HuH-7.5 (cell line): ENCODE data around the gene EPHB1.

Experiments
- DNase-seq: peaks from one replicate; pipeline ENCODE4 v3.0.0; 2011; ENCODE audit warnings: low spot score

EPHB1 gene

DNA sequence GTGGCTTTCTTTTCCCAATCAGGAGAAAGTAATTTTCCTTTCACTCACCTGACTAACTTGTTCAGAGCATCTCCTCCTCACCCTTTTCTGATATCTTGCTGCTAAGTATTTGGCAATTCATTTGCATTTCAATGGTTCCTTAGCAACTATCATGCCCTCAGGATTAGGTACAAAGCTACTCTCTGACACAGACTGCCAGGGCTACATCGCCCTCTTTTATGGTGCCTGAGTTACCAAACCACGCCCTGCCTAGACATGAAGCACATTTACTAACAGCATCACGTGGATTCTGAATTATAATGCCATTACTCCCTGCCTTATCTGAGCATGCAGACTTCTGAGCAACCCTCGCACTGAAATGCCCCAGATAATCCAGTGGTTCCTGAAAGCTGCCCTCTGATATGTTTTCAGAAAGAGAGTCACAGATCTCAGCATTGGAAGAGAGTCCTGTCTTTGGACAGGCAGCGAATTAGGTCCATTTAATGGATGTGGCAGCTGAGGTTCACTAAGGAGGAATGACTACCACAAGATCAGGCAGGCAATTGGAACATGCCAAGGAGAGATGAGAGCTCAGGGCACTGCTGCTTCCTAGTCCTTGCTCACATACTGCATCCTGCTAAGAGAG is 14.5 kb downstream of the EPHB1 start:
- no peak for DNase-seq

GRCh38 chr3:134810052-134810435 is 15.0 kb downstream of the EPHB1 start:
- no peak for DNase-seq

DNA sequence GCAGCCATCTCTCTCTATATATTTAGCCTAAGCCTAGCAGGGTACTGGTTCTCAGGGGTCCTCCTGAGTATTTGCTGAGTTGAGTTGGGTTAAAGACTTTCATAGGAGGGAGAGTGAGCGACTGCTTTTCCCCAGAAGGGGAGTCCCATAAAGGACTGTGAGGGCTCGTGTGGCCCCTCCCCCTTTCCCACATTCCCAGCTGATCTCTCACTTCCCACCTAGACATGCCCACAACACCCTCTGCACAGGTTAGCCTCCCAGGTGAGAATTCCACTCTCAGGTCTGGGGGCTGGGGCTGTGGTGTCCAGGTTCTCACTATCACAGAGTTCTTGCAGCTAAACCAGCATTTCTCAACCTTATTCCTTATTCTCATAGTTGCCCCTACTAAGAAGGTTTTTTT is 15.8 kb downstream of the EPHB1 start:
- DNase-seq, result no peak

GRCh38 chr3:134813618-134814017 is 18.6 kb downstream of the EPHB1 start:
- no peak for DNase-seq

DNA sequence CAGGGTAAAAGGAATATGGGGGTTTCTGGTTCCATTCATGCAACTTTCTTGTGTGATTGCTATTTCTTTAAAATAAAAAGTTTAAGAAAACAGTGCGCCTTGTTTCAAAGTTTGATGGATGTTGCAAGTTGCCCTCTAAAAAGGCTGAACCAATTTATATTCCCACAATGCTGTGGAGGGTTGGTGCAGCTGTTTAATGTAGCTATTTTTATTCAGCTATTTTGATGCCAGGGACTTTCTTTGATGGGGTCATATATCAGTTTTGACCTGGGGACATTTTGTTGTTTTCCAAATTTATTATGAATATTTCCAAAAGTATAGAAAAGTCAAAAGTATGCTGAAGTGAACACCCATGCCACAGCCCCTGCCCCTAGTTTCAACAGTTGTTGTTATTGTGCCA is 20.5 kb downstream of the EPHB1 start:
- DNase-seq, result no peak

DNA sequence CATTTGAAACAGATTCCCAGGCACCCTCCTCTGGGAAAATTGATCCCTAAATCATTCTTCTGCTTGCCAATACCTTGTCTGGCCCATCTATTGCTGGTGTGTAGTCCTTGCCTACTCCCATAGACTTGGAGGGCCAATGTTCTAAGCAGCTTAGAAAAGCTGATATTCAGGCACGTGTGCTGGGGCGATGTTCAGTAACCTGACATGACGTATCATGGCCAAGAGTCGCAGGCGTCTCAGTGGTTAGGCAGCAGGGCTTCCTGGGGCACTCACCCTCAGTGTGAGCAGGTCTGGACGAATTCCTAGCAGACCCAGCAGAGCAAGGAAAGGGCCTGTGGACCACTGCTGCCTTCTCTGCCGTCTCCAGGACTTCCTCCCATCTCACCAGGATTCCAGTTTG is 21.6 kb downstream of the EPHB1 start:
- no peak for DNase-seq

DNA sequence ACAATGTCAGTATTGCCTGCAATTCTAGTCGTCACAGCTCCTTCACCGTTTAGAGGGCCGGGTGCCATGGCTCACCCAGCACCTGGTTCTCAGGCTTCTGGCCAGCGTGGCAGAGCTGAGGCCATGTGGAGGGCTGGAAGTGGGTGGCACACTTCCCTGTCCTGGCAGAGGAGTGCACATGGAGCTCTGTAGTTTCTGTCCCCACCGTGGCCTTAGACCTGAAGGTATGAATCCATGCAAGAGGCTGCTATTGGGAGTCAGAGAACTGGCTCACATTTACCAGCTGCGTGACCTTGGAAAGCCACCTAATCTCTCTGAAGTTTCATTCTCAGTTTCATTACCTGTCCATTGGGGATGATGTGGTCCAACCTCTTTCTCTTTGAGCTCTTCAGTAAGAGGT is 22.2 kb downstream of the EPHB1 start:
- no peak for DNase-seq

- no peak for DNase-seq
Measured at GRCh38 chr3:134820994-134821393, 25.9 kb downstream of the EPHB1 start.

DNA sequence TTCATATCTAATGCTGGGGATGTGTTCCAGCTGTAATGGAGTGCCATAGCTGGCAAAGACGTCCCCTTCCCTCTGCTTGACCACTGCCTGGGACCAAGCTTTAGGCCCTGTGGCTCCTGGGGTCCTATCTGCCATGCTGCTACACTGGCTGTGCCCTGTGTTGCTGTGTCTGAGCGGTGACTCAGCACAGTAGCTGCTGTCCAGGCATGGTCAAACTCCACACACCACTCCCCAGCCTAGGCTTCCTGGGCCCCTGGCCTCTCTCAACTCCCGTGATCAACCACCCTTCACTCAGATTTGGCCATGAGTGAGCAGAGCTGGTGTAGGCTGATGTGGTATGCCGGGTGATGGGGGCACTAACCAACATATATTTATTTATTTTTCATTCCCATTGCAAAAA is 27.0 kb downstream of the EPHB1 start:
- no peak for DNase-seq

DNA sequence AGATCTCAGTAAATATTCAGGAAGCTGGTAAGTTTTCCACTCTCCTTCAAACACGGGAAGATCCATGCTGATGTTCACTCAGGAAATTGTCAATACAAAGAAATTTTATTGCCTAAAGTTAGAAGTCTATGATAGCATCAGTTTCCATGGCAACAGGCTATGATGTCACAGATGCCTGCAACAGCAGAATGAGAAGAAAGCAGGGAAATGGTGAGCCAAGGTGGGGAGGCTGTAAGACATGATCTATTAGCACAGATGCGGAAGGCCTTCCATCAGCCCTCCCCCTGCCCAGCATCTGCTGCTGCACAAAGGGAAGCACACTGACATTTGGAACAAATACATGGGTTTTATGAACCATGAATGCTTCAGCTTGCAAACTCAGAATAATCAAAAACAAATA is 28.6 kb downstream of the EPHB1 start:
- no peak for DNase-seq

DNA sequence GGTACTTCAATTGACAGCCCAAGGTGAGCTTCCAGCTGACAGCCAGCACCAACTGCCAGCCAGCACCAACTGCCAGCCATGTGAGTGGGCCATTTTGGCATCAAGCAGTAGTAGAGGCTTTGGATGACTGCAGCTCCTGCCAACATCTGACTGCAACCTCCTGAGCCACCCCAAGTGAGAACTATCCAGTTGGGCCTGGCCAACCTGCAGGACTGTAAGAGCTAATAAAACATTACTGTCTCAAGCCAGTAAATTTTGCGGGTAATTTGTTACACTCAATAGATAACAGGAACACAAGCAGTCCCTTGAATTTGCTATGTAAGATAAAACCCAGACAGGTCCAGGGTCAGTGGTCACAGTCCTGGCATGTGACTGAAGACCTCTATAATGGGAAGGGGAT is 29.7 kb downstream of the EPHB1 start:
- DNase-seq, result no peak

DNA sequence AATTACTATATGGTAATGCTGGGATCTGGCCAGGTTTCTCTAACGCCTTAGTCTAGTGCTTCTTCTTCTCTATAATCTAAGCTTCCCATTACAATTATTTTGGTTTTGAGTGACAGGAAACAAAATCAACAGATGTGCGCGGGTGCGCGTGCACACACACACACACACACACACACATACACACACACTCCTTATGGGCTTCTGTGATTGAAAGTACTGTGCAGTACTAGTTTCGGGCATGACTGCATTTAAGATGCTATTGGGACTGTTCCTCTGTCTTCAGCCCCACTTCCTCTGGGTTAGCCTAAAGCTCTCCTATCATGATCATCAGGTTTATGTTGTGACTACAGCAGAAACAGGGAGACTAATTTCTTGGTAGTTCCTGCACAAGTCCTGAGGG is 32.2 kb downstream of the EPHB1 start:
- no peak for DNase-seq

DNA sequence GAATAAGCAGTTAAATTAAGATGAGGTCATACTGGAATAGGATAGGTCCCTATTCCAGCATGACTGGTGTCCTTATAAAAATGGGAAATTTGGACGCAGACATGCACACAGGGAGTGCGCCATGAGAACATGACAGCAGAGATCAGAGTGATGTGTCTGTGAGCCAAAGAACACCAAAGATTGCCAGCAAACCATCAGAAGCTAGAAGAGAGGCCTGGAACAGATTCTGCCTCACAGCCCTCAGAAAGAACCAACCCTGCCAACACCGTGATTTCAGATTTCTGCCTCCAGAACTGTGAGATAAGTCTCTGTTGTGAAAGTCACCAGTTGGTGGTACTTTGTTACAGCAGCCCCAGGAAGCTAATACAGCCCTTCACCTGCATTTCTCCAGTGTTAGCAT is 34.7 kb downstream of the EPHB1 start:
- DNase-seq, result no peak

- no peak for DNase-seq
Measured at GRCh38 chr3:134832585-134832984, 37.5 kb downstream of the EPHB1 start.

GRCh38 chr3:134833453-134834163 is 38.5 kb downstream of the EPHB1 start:
- no peak for DNase-seq

DNA sequence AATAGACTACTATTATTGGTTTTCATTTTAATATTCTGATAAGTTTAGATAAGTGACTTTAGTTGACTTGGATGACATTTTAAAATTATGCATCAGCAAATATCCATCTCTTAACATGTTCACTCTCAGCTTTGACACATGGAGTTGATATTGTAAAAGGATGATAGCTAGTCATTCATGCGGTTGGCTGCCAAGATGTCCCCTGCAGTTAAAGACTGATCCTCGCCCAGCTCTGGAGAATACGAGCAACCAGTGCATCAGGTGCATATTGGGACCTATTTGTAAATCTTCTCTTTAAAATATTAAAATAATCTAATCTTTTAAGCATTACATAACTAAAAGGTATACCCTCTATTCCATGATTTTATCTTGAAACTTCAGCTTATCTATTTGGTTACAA is 41.9 kb downstream of the EPHB1 start:
- no peak for DNase-seq

- no peak for DNase-seq
Measured at GRCh38 chr3:134838599-134838998, 43.5 kb downstream of the EPHB1 start.

DNA sequence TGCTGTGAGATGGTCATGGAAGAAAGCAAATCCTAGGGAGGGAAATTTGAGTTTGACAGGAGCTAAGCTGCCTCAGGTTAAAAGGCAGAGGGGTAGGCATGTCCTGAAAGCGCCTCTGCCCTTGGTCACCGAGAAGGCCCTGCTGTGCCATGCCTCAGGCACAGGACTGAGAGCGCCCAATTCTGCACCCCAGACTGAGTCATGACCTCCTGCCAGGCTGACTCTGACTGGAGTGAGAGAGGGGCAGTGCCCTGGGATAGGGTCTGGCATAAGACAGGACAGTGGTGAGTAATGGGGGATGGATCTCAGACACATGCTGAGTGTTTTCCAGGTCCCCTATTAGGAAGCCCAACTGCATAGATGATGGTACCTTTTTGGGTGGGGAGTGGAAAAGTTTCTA is 44.4 kb downstream of the EPHB1 start:
- no peak for DNase-seq

GRCh38 chr3:134839990-134840389 is 44.9 kb downstream of the EPHB1 start:
- DNase-seq, result no peak

GRCh38 chr3:134840459-134840858 is 45.4 kb downstream of the EPHB1 start:
- DNase-seq, result no peak

- no peak for DNase-seq
Measured at GRCh38 chr3:134846084-134846483, 51.0 kb downstream of the EPHB1 start.

- DNase-seq, result no peak
Measured at GRCh38 chr3:134846911-134847317, 51.9 kb downstream of the EPHB1 start.

DNA sequence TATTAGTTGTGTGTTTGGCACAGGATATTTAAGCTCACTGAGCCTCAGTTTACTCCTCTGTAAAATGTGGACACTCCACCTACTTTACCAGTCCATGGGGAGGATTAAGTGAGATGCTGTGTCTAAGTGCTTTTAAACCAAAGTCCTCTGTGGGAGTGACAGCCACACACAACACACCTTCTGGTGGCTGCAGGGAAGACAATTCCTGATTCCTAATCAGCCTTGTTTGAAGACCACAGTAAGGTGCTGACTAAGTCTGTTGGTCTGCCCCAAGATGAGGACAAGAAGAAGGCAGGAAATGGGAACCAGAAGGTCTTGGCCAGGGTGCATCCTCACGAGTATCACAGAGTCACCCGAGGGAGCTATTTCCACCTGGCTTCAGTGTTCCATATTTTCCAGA is 52.3 kb downstream of the EPHB1 start:
- no peak for DNase-seq

GRCh38 chr3:134849561-134849960 is 54.5 kb downstream of the EPHB1 start:
- DNase-seq, result no peak
